ENCODE results near the gene PCYT1A.
"Not testable (repeated sequence)": the region's sequence is repeated elsewhere in the genome, so short reads cannot be mapped to it uniquely, and the experiment has no call there.

Gene PCYT1A

GRCh38 chr3:196287440-196288140, at the start of gene PCYT1A:
PCYT1A (minus strand) TSS chr3:196287726; CDS start chr3:196270531, 17,195 bp downstream.
- peak; percentile 38 to 57 (median 46) for DNase-seq

GRCh38 chr3:196336319-196337145, 49.0 kb upstream of the PCYT1A start:
- DNase-seq: no peak

DNA sequence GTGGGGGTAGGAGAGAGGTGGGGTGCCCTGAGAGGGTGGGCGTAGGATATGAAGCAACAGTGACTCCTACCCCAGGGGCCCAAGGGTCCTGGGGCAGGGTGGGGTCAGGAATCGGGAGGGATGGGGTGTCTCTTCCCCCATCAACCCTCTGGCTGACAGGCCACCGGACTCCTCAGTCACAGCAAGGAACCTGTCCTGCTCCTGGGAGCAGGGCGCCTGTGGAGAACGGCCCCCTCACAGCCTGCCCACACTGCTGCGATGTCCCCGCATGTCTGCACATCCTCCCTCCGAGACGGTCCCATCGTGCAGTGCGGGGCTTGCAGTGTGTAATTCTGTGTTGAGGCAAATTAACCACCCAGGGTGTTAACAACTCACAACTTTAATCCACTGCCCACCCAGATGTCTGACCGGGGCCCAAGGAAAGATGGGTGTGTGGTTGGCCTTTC, 48.0 kb upstream of the PCYT1A start:
- no peak for DNase-seq

GRCh38 chr3:196334982-196335381, 47.5 kb upstream of the PCYT1A start:
- no peak for DNase-seq

DNA sequence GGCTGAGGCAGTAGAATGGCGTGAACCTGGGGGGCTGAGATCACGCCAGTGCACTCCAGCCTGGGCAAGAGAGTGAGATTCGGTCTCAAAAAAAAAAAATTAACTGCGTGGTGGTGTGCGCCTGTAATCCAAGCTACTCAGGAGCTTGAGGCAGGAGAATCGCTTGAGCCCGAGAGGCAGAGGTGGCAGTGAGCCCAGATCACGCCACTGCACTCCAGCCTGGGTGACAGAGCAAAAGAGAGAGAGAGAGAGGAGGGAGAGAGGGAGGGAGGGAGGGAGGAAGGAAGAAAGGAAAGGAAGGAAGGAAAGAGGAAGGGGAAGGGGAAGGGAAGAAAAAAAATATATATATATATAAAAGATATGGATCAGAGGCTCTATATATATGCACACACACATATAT, 44.6 kb upstream of the PCYT1A start:
- DNase-seq: no peak

GRCh38 chr3:196327405-196327804, 39.9 kb upstream of the PCYT1A start:
- DNase-seq: no peak

DNA sequence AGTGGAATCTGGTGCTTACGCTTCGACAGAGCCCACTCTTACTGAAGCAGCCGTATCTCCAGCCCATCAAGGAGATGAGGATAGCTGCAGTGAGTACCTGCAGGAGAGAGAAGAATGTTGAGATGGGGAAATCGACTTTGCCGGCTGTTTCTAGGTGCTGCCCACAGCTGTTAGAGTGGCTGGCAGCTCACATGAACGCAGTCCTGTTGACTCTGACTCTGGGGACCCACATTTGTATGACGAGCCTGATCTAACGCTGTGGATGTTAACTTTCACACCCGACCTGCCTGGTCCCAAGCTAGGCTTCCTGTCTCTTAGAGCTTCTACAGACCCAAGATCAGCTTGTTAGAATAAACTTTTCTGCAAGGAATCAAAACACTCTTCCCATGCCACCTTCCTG, 39.4 kb upstream of the PCYT1A start:
- DNase-seq: no peak

DNA sequence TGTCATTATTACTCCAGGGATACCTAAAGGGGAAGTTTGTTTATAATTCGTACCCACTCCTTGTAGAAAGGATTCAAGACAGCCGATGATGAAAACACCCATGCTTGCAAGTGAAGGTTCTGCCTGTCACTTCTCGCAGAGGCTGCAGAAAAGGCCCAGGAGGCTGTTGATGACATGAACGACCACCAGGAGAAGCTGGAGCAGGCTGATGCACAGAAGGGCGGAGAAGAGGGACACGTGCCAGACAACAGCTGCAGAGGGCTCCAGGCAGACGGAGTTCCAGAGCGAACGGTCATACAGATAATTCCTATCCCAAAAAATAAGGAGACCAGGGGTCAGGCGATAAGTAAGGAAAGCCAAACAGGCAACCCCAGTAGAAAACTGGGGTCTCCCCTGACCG, 36.2 kb upstream of the PCYT1A start:
- DNase-seq: no peak

- no peak for DNase-seq
These were observed 35.5 kb upstream of the PCYT1A start for GRCh38 chr3:196323016-196323415.

DNA sequence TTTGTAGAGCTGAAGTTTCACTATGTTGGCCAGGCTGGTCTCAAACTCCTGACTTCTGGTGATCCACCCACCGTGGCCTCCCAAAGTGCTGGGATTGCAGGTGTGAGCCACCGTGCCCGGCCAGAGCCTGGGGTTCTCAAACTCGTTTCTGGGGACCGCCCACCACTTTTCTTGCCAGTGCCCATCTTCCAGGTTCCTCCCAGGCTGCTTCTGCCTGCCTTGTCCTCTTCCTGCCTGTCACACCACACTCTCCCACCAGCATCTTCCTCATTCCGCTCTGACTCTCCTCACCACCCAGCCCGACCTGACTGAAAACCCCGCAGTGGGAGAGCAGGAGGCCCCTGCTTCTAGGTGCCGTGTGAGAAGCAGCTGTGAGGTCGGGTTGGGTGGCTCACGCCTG, 33.6 kb upstream of the PCYT1A start:
- no peak for DNase-seq

GRCh38 chr3:196320137-196320536, 32.6 kb upstream of the PCYT1A start:
- no peak for DNase-seq

DNA sequence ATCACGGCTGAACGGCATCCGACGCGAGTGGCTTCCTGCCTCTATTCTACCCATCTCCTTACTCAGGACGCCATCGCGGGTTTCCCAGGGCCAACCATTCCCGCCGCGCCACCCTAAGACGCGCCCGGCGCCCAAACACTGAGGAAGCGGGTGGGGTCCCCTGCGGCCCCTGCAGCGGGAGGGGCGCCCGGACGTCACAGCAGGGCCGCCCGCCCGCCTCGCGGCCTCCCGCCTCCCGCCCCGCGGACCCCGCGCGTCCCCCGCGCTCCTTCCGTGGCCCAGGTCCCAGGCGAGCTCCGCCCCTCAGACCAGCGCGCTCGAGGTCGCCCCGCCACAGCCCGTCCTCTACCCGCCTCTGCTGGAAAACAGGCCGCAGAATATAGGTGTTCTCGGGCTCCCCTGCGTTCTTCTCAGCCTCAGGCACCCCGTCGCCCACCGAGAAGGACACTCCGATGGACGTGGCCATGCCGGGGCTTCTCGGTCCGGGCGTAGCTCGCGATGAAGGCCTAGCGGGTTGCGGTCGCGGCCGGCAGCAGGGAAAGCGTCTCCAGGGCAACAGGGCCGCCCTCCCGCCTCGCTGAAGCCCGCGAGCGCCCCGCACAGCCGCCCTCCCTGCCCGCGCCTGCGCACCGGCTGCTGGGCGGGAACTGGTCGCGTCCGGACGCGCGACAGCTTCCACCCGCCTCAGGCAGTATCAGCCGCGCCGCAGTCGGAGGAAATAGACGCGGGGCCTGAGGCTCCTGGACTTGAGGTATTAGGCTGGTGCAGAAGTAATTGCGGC, 30.4 kb upstream of the PCYT1A start, which contains the start of gene DYNLT2B:
TSS of gene DYNLT2B (minus strand) at position 554 of the 781 bp plus-strand sequence. CDS start at position 466, 88 bp downstream.
- DNase-seq: peak; percentile 66 to 85 (median 74)

- DNase-seq: peak in 1 of 4 experiments; percentile 29
These were observed 29.5 kb upstream of the PCYT1A start for GRCh38 chr3:196316799-196317686.

GRCh38 chr3:196315821-196316220, 28.3 kb upstream of the PCYT1A start:
- no peak for DNase-seq

DNA sequence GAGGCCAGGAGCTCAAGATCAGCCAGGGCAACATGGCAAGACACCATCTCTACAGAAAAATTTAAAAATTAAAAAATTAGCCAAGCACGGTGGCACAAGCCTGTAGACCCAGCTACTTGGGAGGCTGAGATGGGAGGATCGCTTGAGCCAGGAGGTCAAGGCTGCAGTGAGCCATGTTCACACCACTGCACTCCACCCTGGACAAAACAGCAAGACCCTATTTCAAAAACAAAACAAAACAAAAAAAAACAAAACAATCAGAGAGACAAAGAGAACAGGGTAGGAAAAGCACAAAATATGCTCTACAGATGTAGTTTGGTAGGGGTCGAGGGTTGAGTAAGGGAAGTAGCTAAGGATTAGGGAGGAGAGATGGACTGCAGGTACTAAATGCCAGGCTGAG, 27.1 kb upstream of the PCYT1A start:
- no peak for DNase-seq

DNA sequence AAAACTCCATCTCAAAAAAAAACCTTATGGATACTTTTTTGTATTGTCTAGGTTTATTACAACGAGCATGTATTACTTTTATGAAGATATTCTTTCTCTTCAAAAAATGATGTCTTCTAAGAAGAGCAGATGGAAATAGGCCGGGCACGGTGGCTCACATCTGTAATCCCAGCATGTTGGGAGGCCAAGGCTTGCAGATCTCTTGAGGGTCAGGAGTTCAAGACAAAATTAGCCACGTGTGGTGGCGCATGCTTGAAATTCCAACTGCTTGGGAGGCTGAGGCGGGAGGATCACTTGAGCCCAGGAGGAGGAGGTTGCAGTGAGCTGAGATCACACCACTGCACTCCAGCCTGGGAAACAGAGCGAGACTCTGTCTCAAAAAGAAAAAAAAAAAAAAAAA, 26.6 kb upstream of the PCYT1A start:
- DNase-seq: not testable (repeated sequence)

GRCh38 chr3:196302960-196303359, 15.4 kb upstream of the PCYT1A start:
- not testable (repeated sequence) for DNase-seq

- DNase-seq: not testable (repeated sequence)
These were observed 15.0 kb upstream of the PCYT1A start for GRCh38 chr3:196302551-196302950.

DNA sequence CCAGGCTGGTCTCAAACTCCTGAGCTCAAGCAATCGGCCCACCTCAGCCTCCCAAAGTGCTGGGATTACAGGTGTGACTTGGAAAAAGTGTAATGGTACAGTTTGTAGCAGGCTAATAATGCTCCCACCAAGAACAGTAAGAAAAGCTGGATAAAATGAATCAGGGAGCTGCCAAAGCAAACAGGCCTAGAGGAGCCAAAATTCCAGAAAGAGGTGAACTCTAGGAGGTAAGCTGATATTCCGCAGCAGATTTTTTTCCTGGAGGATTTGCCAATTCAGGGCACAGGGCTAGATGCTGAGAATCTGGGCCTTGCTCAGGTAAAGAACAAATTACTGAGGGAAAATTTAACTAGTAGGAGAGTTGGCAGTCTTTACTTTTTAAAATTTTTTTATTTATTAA, 11.0 kb upstream of the PCYT1A start:
- DNase-seq: no peak

GRCh38 chr3:196292286-196292923, 4.9 kb upstream of the PCYT1A start:
- DNase-seq: no peak

DNA sequence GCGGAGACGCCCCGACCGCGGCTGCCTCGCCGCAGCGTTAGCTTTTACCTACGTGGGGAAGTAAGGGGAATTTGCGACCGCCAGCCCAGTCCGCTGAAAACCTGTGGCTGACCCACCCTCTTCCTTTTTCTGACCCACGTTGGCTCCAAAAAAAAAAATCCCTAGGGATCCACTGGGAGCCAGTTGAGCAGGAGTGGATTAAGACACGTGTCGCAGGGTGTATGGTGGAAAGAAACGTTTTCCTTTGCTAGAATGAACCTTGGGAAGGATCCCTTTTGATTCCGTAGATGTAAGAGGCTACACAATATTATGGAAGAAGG, 575 bp upstream of the PCYT1A start:
- no peak for DNase-seq

- no peak for DNase-seq
These were observed 461 bp downstream of the PCYT1A start for GRCh38 chr3:196287090-196287439.
